GM12878 (cell line): ENCODE data around the gene SALL3. TPM values are rescaled to one million over a fixed set of nuclear protein-coding genes. Genes with fewer than 3 reads are reported as not detected.

Experiments
- ATAC-seq: fragments of 200-7000 bp; cut with Tn5 transposase; 3 replicates; pipeline ENCODE4 v1.9.1; 2020; ENCODE audit warnings: mild to moderate bottlenecking, moderate library complexity
- BruUV-seq: library from RNA; stranded (reverse); fragments of 400-500 nt; replicated peaks from 2 replicates; lab custom pipeline; 2021; lab: Mats Ljungman, UMichigan
- CTCF ChIA-PET: fragments of 300-600 bp; sonication (Branson Sonifier 250); formaldehyde crosslinking; extraction: SDS; loops from one replicate; lab custom pipeline; 2021; ENCODE audit warnings: inconsistent platforms; lab: Yijun Ruan, JAX
- POLR2A ChIA-PET: fragments of 350-600 bp; formaldehyde crosslinking; extraction: SDS; loops from one replicate; lab custom pipeline; 2021; ENCODE audit warnings: inconsistent platforms; lab: Charles Lee
- RAD21 ChIA-PET: fragments of 300-600 bp; sonication (Branson Sonifier 250); formaldehyde crosslinking; loops from one replicate; lab custom pipeline; 2023; ENCODE audit warnings: antibody characterized with exemption; ENCODE audit not compliant: unreplicated experiment; lab: Charles Lee
- SMC1A ChIA-PET: fragments of 300-600 bp; sonication (Branson Sonifier 250); formaldehyde crosslinking; loops from one replicate; lab custom pipeline; 2023; ENCODE audit not compliant: unreplicated experiment, uncharacterized antibody; lab: Charles Lee
- DNase-seq: peaks from one replicate; pipeline ENCODE4 v3.0.0-alpha.2; 2011; ENCODE audit warnings: low read depth, low spot score
- FAIRE-seq: peaks from 3 replicates; lab custom pipeline; 2011; peaks lifted over from hg19 to GRCh38; lab: Jason Lieb, UNC
- H2AFZ ChIP-seq: 2 replicates; pipeline ENCODE4 v1.6.0; 2011; ENCODE audit warnings: low read depth, low read length, control low read depth; ENCODE audit not compliant: control insufficient read depth
- H3K27ac ChIP-seq: 2 replicates; pipeline ENCODE4 v1.5.1; 2011; ENCODE audit warnings: control low read depth; ENCODE audit not compliant: control insufficient read depth, insufficient read depth
- H3K27me3 ChIP-seq, 2 experiments: replicated peaks in 1 of 2; 2 replicates each; pipeline versions ENCODE4 v1.6.0 to v1.6.1; 2011; ENCODE audit warnings: low read length in 1 of 2; ENCODE audit not compliant: control insufficient read depth in 2 of 2, insufficient read depth in 2 of 2
- H3K36me3 ChIP-seq, 2 experiments: 2 replicates each; pipeline ENCODE4 v1.5.1; 2011; ENCODE audit warnings: low read length in 1 of 2; ENCODE audit not compliant: control insufficient read depth in 2 of 2, insufficient read depth in 2 of 2
- H3K4me1 ChIP-seq: 2 replicates; pipeline ENCODE4 v1.6.1; 2011; ENCODE audit warnings: mild to moderate bottlenecking, low read length, moderate library complexity, mixed read lengths; ENCODE audit not compliant: control insufficient read depth, insufficient read depth
- H3K4me2 ChIP-seq: 2 replicates; pipeline ENCODE4 v1.6.0; 2011; ENCODE audit warnings: control low read depth; ENCODE audit not compliant: control insufficient read depth, insufficient read depth
- H3K4me3 ChIP-seq: fragments of 200-600 bp; sonication (generic); 2 replicates; pipeline ENCODE4 v1.5.1; 2016
- H3K79me2 ChIP-seq: 2 replicates; pipeline ENCODE4 v1.6.0; 2011; ENCODE audit warnings: low read length; ENCODE audit not compliant: control insufficient read depth, insufficient read depth
- H3K9ac ChIP-seq: 2 replicates; pipeline ENCODE4 v1.8.0; 2011; ENCODE audit warnings: low read length, control low read depth, mixed read lengths; ENCODE audit not compliant: control insufficient read depth, insufficient read depth
- H3K9me3 ChIP-seq: replicated peaks from 3 replicates; pipeline ENCODE4 v1.5.1; 2011; ENCODE audit warnings: mild to moderate bottlenecking, low read length; ENCODE audit not compliant: control insufficient read depth, insufficient read depth
- H4K20me1 ChIP-seq: 2 replicates; pipeline ENCODE4 v1.6.0; 2011; ENCODE audit not compliant: control insufficient read depth, insufficient read depth
- CHD1 ChIP-seq: IDR thresholded peaks from 2 replicates; pipeline ENCODE4 v1.6.1; 2012; ENCODE audit warnings: low read depth, low read length, improper control_type of control experiment
- CHD4 ChIP-seq: fragments of 200-600 bp; sonication (generic); IDR thresholded peaks from 2 replicates; pipeline ENCODE4 v1.6.1; 2016; ENCODE audit warnings: mild to moderate bottlenecking
- GATAD2B ChIP-seq: fragments of 450-650 bp; conservative IDR thresholded peaks from 2 replicates; pipeline ENCODE4 v1.6.1; 2017; ENCODE audit warnings: low read depth, mild to moderate bottlenecking, moderate library complexity
- HDGF ChIP-seq: fragments of 450-650 bp; IDR thresholded peaks from 2 replicates; pipeline ENCODE4 v1.6.1; 2016; ENCODE audit warnings: antibody characterized with exemption
- LARP7 ChIP-seq: fragments of 450-650 bp; IDR thresholded peaks from 2 replicates; pipeline ENCODE4 v1.6.1; 2017; ENCODE audit warnings: mild to moderate bottlenecking
- PBX3 ChIP-seq: IDR thresholded peaks from 2 replicates; pipeline ENCODE4 v1.6.1; 2011; ENCODE audit warnings: mild to moderate bottlenecking, low read depth, low read length, moderate library complexity; ENCODE audit not compliant: insufficient replicate concordance
- SIX5 ChIP-seq: IDR thresholded peaks from 2 replicates; pipeline ENCODE4 v1.6.1; 2011; ENCODE audit warnings: mild to moderate bottlenecking, low read depth, low read length, moderate library complexity; ENCODE audit not compliant: severe bottlenecking
- SKIL ChIP-seq: fragments of 450-650 bp; IDR thresholded peaks from 2 replicates; pipeline ENCODE4 v1.6.1; 2017; ENCODE audit warnings: mild to moderate bottlenecking, low read depth, inconsistent platforms; ENCODE audit not compliant: poor library complexity, severe bottlenecking
- SMAD1 ChIP-seq: fragments of 450-650 bp; IDR thresholded peaks from 2 replicates; pipeline ENCODE4 v1.6.1; 2018; ENCODE audit warnings: mild to moderate bottlenecking, low read depth; ENCODE audit not compliant: partially characterized antibody
- SP1 ChIP-seq: IDR thresholded peaks from one replicate; pipeline ENCODE4 v1.6.1; 2011; ENCODE audit warnings: low read depth, low read length
- SRF ChIP-seq, 2 experiments: IDR thresholded peaks; 2 replicates each; pipeline ENCODE4 v1.6.1; 2011; ENCODE audit warnings: low read depth in 2 of 2, low read length in 2 of 2, mild to moderate bottlenecking in 1 of 2, moderate library complexity in 1 of 2
- STAT3 ChIP-seq: IDR thresholded peaks from 2 replicates; pipeline ENCODE4 v1.6.1; 2011; ENCODE audit warnings: low read depth, low read length, improper control_type of control experiment
- ZNF622 ChIP-seq: fragments of 450-650 bp; IDR thresholded peaks from 2 replicates; pipeline ENCODE4 v1.6.1; 2017; ENCODE audit warnings: mild to moderate bottlenecking, inconsistent platforms
- WGBS: methylation state at CpG from one replicate; pipeline ENCODE4 v1.1.6; 2016; ENCODE audit warnings: low lambda C conversion rate; ENCODE audit not compliant: insufficient replicate concordance, insufficient coverage; ENCODE audit errors: missing lambda C conversion rate; 5-methylcytosine and 5-hydroxymethylcytosine counted together
- in situ Hi-C: fragments of 300-500 bp; cut with MboI; formaldehyde crosslinking; loops from 9 replicates; pipeline ENCODE4 v1.14.3; 2018; ENCODE audit warnings: mixed read lengths
- intact Hi-C: fragments of 100-400 bp; cut with micrococcal nuclease; formaldehyde crosslinking; loops from one replicate; pipeline ENCODE4 v1.14.2; 2022; ENCODE audit not compliant: unreplicated experiment
- polyA plus RNA-seq, 11 experiments: library from polyadenylated mRNA; depleted of rRNA in 4 of 11; unstranded in 6 of 11; stranded (reverse) in 5 of 11; fragments of >200 nt; fragmentation: Nextera tagmentation in 4 of 11; fragmentation: Illumina TruSeq in 1 of 11; extraction: Ambion mirVana in 4 of 11; extraction: Trizol in 1 of 11; gene quantifications; 1 replicate in 1 of 11; 2 replicates in 10 of 11; pipeline versions ENCODE4 v1.2.1 to v1.2.3, GENCODE V29; 2011 to 2016; ENCODE audit warnings: inconsistent platforms in 2 of 11, missing spikeins in 2 of 11, low read depth in 1 of 11
- total RNA-seq, 4 experiments: library from RNA; depleted of rRNA in 3 of 4; stranded (reverse); fragments of >200 nt in 3 of 4; fragmentation: Illumina TruSeq in 1 of 4; extraction: Trizol in 1 of 4; gene quantifications; 2 replicates each; pipeline versions ENCODE4 v1.2.1 to v1.2.3, GENCODE V29; 2013 to 2021

SALL3 gene
- total and polyA plus RNA-seq, 10 of the 15 experiments (the other 5 are each of a cell fraction or from before 2014, with no cell fraction given): 0.01 to 0.10 (median 0.07) TPM; not detected in 7

- 35% methylated on average over 6 of the region's 6 CpGs for WGBS
- H3K9me3 ChIP-seq: no peaks in the 10 kb centered on the region; the same call in 2 of the 3 replicates
- ChIA-PET SMC1A (no interaction called here), RAD21 (no interaction called here), CTCF (no interaction called here), POLR2A (no interaction called here)
- intact Hi-C loops: no loop called here
- in situ Hi-C loops: loop anchor here (25.0 kb wide), 1 partner anchor 423 kb away; no protein-coding TSS in a partner anchor
- no peak overlapping the region for H3K27ac ChIP-seq
- DNase-seq: no peak
- no peak for FAIRE-seq
- ATAC-seq: no peak
- BruUV-seq: no TSS peak
- H3K79me2 ChIP-seq: no peaks in the 10 kb centered on the region
- no peaks in the 10 kb centered on the region for H4K20me1 ChIP-seq
- no peaks in the 10 kb centered on the region for H3K4me1 ChIP-seq
- TF ChIP-seq PBX3: no peak
- no peak for TF ChIP-seq SKIL
- TF ChIP-seq STAT3: no peak
- TF ChIP-seq CHD1: no peak
- no peak for TF ChIP-seq HDGF
- TF ChIP-seq ZNF622: no peak
- TF ChIP-seq SMAD1: no peak
- no peak for TF ChIP-seq LARP7
- no peak for TF ChIP-seq SIX5
- TF ChIP-seq SRF (IDR thresholded peaks at IDR 0.05; ENCODE audit: low read depth in 2 of 2, low read length in 2 of 2): no peak
- no peak for TF ChIP-seq CHD4
- TF ChIP-seq SP1: no peak
- TF ChIP-seq GATAD2B: no peak
- H3K4me3 ChIP-seq: no peak overlapping the region
- H3K27me3 ChIP-seq: no peaks in the 10 kb centered on the region
- H2AFZ ChIP-seq: no peak overlapping the region
- H3K36me3 ChIP-seq: no peaks in the 10 kb centered on the region
- no peak overlapping the region for H3K9ac ChIP-seq
- no peak overlapping the region for H3K4me2 ChIP-seq
Observed at GRCh38 chr18:78960709-78961108, 18.9 kb upstream of the SALL3 start.
